LHCN-M2 (cell line): Measurements from ENCODE around the gene IBA57. TPM values are rescaled to one million over a fixed set of nuclear protein-coding genes. Genes with fewer than 3 reads are reported as not detected.

Source experiments
- DNase-seq: peaks from one replicate; pipeline ENCODE4 v3.0.0-alpha.2; 2012; ENCODE audit warnings: low read depth
- total RNA-seq: library from RNA; depleted of rRNA; stranded (reverse); fragments of >200 nt; gene quantifications from 2 replicates; pipeline ENCODE4 v1.2.3, GENCODE V29; 2014

Gene IBA57
- total RNA-seq, 1 experiment from 2014 or later: 5.1 TPM

- no peak for DNase-seq
Observed at GRCh38 chr1:228144193-228144992, 21.2 kb upstream of the IBA57 start.

DNA sequence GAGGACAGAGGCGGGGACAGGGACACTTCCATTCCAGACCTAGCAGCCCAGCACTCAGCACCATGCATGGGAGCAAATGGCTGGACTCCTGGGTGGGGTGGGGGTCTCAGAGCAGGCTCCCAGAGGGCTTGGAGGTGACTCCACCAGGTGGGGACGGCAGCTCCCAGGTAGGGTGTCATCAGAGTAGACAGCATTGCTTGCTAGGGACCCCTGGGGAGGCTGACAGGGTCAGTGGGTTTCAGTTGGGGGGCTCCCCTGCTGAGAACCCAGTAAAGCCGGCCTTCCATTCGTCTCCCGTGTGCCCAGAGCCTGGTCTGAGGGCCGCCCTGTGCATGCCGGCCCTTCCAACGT, 20.6 kb upstream of the IBA57 start:
- DNase-seq: no peak

DNA sequence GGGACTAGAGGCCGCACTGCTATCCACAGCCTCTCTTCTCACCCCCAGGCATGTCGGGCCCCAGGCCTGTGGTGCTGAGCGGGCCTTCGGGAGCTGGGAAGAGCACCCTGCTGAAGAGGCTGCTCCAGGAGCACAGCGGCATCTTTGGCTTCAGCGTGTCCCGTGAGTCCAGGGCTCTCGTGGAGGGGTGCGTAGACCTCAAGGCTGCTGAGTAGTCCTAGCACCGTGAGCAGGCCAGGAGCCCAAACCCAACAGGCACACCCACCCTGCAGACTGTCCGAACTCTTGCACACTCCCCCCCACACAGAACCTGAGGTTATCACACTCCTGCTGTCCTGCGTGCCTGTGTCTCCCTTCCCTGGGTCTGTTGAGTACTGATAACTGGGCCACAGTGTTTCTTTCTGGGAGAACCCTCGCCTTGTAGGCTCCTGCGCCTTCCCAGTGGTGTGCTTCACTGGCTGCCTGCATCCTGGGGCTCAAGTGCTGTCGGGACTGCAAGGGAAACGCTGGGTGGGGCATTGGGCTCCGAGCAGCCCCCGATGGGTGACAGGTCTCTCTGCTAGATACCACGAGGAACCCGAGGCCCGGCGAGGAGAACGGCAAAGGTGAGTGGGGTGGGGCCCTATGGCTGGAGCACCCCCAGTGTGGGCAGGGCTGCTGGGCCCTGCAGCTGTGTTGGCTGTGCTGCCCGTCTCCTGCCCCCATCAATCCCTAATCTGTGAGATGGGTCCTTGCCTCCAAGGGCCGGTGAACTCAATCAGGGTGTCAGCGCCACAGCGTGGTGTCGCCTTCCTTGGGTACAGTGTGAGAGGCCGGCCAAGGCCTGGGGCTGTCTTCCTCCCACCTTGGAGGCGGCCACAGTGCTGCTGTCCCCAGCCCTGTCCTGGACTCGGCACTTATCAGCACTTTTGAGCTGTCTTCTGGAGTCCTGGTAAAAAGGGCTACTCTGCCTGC, 19.9 kb upstream of the IBA57 start:
- no peak for DNase-seq

- no peak for DNase-seq
Observed at GRCh38 chr1:228146417-228147150, 19.0 kb upstream of the IBA57 start.

DNA sequence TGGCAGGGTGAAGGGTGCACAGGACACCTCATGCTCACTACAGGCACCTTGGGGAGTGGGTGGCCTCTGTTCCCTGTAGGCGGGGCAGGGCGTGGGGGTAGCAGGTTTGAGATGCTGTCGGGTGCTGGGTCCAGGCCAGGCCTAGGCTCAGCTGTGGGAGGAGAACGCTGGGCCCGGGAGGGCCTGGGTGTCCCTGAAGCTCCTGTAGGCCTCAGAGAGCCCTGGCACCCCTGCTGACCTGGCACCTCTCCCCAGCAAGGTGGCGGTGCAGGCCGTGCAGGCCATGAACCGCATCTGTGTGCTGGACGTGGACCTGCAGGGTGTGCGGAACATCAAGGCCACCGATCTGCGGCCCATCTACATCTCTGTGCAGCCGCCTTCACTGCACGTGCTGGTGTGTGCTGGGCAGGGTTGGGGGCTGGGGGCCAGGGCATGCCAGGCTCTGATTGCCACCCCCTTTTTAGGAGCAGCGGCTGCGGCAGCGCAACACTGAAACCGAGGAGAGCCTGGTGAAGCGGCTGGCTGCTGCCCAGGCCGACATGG, 18.4 kb upstream of the IBA57 start:
- no peak for DNase-seq

DNA sequence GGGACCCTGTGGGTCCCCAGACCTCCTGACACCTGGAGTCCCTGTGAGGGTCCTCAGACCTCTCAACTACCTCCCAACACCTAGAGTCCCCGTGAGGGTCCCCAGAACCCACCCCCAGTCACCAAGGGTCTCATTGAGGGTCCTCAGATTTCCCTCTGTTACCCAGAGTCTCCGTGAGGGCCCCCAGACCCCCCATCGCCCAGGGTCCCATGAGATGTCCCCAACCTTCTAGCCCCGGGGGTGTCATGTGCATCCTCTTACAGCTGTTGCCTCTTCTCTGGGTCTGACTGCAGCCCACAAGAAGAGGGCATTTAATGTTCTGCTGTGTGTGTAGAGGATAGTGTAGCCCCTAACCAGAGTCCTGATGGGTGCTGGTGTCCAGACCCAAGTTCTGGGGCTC, 17.8 kb upstream of the IBA57 start:
- DNase-seq: no peak

- DNase-seq: no peak
Observed at GRCh38 chr1:228148196-228148861, 17.3 kb upstream of the IBA57 start.

- DNase-seq: no peak
Observed at GRCh38 chr1:228148935-228149405, 16.6 kb upstream of the IBA57 start.

DNA sequence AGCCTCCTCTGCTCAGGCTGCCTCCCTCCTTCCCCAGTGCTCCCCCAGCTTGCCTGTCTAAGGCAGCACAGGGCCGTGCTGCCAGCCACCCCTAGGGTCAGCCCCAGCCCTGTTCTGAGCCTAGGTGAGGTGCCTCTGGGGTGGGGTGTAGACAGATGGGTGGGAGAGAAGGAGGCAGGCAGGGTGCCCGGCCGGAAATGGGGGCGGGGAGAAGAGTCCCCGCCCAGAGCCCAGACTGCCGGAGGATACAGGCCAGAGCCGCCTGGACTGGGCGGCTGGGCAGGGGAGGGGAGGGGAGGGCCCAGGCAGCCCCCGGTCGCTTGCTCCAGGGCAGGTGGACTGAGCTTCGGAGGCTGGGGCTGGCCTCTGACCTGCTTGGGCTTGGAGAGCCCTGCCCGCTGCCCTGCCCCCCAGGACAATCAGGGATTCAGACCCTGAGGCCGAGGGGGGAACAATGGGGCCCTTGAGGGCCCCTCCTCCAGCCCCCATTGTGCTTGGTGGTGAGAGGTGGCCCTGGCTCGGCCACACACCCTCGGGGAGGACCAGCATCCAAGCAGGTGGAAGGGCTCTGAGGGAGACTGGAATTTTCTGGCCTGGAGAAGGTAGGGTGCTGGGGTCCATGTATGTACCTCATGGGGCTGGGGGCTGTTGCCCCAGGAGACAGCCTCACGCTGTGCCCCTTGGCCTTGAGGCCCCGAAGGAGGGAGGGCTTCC, 16.0 kb upstream of the IBA57 start, which contains the start of gene GJC2:
TSS of gene GJC2 (plus strand) at position 525 of the 714 bp plus-strand sequence. CDS start 7,829 bp downstream, outside the sequence.
- no peak for DNase-seq

- DNase-seq: no peak
Observed at GRCh38 chr1:228150120-228150460, 15.5 kb upstream of the IBA57 start.

DNA sequence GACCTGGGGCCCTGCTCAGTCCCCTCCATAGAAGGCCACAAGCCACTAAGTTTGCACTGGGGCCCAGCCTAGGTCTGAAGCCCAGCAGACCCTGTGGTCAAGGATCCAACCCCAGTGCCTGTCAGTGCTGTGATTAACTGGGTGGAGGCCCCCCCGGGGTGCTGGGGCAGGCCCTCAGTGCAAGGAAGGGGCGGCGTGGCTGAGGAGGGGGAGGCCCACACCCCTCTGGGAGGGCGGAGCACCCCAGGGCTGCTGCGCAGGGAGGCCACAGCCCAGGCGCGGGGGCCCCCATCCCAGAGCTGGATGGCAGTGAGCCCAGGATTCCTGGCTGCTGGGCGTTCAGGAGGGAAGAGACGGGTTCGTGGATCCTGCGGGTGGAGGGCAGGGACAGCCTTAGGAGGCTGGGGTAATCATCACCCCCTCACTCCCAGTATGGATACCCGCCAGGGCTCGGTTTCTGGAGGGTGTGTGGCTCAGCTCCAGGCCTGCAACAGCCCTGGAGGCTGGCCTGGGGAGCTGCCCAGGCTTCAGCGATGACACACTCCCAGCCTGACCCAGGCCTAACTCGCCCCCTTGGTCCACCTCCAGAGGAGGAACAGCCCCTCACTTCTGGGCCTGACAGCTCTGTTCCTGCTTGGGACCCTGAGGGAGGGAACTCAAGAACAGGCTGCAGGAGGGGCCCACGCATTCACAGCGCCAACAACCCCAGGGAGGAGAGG, 15.0 kb upstream of the IBA57 start:
- DNase-seq: no peak

DNA sequence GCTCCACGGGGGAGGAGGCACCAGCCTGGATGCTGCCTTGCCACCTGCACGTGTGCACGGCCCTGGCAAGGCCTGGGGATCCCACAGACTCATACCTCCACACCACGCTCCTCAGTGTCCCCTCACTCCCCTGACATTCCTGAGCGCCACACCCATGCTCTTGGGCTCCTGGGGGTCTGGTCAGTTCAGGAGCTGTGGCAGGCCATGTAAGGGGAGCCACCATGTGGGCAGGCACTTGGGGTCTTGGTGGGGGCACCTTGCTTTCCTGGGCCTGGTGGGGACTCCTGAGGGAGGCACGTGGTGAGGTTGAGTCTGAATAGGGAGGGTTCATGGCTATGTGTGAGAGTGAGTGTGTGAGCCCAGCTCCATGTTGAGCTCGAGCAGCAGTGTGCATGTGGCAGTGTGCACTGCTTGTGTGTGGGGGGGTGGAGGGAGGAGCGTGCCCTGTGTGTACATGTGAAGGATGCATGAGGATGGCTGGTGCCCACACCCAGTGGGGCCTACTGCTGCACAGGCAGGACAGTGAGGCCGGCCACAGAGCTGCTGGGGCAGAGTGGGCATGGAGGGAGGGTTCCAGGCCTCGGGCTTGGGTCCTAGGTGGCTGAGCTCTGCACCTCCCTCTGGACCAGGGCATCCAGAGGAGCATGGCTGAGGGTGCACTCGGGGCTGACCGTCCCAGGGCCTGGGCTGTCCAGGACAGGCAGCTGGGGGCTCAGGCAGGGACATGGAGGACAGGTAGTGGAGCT, 14.3 kb upstream of the IBA57 start:
- no peak for DNase-seq

DNA sequence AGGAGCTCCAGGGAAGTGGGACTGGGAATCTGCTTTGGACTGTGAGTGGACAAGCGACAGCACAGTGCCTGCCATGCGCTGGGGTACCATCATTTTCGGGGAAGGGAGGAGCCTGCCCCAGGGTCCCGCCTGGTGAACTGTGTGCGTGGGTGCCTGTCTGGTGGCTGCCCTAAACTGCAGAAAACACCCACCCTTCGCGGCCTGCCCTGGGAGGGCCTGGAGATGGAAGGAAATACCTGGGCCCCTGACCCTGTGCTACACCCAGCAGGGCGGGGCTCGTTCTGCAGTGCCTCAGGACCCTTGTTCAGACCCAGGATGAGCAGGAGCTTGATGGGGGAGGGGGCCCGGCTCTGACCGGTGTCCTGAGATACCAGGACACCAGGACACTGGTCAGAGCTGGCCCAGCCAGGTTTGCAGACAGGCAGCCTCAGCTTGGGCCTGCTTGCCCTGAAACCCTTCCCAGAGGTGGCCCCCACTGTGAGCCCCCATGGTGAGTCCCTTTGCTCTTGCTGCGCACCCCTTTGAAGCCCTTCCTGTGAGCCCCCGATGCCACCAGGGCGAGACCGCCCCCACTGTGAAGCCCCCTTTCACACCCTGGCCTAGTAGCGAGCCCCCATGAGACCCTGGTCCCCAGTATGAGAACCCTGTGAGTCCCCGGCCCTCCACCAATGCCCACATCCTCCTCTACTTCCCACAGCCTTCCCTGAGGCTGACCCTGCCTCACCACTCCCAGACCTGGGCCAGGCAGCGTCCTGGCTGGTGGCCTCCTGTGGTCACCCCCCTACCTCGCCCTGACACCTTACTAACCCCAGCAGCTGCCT, 13.3 kb upstream of the IBA57 start:
- no peak for DNase-seq

DNA sequence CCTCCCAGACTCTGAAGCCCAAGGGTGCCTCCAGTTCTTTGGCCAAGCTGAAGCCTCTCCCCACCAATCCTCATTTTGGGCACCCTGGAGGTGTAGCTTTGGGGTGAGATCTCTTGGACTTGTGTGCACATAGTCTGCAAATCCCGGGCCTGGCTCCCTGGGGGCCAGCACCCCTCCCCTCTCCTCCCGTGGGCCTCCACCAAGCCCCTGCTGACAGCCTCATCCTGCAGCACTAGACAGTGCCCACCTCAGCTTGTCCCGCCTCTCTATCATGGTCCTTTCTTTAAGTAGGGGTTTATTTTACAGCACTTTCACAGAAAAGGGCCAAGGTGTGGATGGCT, 12.7 kb upstream of the IBA57 start:
- DNase-seq: no peak

DNA sequence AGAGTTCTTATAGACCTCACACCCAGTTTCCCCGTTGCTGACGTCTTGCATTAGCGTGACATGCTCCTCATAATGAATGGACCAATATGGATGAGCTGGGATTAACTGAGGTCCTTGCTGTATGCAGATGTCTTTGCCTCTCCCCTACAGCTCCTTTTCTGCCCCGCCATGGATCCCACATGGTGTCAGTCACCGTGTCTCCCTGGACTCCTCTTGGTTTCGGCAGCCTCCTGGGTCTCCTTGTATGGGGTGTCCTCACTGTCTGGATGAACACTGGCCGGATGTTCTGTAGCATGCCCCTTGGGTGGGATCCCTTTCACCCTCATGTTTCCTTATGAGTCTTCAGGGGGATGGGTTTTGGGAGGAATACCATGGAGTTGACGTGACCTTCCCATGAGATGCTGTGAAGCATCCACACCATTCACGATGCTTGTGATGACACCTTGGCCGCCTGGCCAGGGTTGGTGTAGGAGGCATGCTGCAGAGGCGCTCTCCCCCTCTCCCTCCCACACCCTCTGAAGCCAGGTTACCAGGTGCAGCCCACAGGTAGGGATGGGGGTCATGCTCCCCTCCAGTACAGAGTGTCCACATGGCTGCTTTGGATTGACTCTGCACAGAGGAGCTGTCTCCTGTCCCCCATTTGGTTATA, 11.5 kb upstream of the IBA57 start:
- DNase-seq: no peak

GRCh38 chr1:228154670-228155571, 10.7 kb upstream of the IBA57 start:
- no peak for DNase-seq
